Activated naive CD4-positive, alpha-beta T cell (primary cell): ENCODE measurements around the gene GPBP1L1.
"Not testable (repeated sequence)": the region's sequence is repeated elsewhere in the genome, so short reads cannot be mapped to it uniquely, and the experiment has no call there.

Experiments used
- DNase-seq, 4 experiments: peaks; one replicate each; lab custom pipeline; 2025; lab: John Stamatoyannopoulos, UW

Gene GPBP1L1

GRCh38 chr1:45640293-45640692 lies 46.0 kb downstream of the GPBP1L1 start:
- DNase-seq: no peak

GRCh38 chr1:45635211-45635610 lies 51.1 kb downstream of the GPBP1L1 start:
- DNase-seq: no peak

DNA sequence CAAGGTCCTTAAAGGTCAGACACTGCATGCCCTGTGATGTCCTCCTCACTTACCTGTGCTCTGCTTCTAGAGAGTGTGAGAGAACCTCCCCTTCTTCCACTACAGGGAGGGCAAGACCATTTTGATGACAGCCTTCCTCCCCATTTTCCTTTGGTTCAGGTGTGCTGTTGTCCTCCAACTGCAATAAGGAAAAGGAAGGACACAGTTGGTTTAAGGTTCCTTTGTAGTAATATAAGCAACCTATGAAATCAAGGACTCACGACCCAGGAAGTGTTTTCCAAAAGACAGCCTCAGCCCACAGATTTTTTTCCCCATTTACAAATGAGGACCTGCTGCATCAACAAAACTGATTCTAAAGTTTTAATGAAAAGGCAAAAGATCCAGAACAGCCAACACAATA lies 55.9 kb downstream of the GPBP1L1 start:
- no peak for DNase-seq

DNA sequence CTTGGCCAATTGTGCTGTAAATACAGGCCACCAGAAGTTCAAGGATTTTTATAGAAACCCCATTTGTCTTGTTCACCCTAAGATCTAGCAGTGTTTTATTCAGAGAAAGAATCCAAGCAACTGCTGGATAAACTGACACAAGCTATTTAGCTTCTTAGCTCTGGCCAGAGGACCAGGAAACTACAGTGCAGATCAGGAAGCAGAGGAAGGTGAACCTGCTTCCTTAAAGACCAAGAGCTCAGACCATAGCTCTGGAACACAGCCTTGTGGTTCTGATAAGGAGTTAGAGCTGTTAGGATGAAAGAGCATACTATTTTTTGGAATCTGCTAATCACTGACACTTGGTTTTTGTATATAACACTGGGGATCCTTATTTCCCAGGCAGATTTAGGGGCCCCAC lies 57.3 kb downstream of the GPBP1L1 start:
- DNase-seq: no peak

GRCh38 chr1:45623972-45624371 lies 62.4 kb downstream of the GPBP1L1 start, which contains the start of gene CCDC17:
CCDC17 (minus strand) TSS chr1:45624054; CDS start chr1:45623909, 145 bp downstream.
- no peak for DNase-seq

- no peak for DNase-seq
Measured at GRCh38 chr1:45622524-45623394, 63.6 kb downstream of the GPBP1L1 start.

- DNase-seq: no peak
Measured at GRCh38 chr1:45621895-45622523, 64.3 kb downstream of the GPBP1L1 start.

DNA sequence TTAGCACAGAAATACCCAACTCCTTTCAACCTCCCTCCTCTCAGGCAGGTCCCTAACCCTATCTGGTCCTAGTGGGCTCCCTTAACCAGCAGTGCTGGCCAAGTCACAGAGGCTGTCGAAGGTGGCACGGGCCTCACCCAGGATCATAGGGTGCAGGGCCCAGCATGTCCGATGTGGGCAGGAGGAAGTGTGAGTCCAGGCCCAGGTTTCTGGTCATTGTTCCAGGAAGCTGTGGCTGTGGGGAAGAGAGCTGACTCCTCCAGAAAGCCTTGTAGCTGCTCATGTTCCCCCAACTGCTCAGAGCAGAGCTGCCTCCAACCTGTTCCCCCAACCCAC lies 64.9 kb downstream of the GPBP1L1 start:
- DNase-seq: no peak

- no peak for DNase-seq
Measured at GRCh38 chr1:45620588-45621500, 65.5 kb downstream of the GPBP1L1 start.

DNA sequence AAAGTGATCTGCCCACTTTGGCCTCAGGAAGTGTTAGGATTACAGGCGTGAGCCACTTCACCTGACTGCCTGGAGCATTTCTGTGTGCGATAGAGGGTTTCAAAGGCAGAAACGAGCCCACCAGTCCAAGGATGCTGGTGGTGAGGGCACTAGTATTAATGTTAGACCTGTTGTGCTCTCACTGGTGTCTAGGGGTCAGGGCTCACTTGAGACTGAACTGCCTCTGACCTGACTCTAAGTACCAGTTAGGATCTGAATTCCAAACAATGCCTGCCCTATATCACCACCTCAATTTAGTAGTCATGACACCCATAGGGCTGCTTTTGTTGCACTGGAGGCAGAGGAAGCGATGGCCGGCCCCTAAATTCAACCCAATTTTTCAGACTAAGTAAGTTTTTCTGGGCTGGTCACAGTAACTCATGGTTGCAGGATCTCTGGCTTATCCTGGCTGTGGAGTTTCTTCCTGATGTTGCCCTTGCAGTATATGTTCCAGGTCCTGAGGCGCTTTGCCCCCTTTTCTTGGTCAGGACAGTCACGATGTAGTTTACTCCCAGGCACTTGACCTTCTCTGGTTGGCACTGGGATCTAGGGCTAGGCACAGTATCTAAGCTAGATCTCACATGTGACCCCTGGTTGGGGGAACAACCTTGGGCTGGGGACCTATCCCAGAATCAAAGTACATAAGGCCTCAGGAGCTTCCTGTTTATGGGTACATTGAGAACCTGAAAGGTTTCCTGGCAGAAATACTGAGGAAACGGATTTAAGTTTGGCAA lies 67.0 kb downstream of the GPBP1L1 start:
- DNase-seq: no peak

DNA sequence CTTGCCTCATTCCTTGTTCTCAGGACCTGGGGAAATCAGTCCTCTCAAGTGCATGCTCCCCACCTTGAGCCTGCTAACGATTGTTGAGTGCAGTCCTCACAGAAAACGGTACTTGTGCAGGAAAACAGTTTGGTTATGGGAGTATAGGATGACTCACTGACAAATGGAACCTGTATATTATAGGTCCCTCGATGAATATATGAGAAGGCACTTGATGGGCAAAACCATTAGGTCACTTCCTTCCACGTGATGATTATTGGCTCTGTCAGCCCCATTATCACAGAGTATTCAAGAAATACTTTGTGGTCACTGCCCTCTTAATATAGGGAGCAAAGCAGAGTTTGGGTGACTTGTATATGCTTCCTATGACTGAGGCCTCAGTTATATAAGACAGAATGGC lies 68.7 kb downstream of the GPBP1L1 start:
- DNase-seq: no peak

DNA sequence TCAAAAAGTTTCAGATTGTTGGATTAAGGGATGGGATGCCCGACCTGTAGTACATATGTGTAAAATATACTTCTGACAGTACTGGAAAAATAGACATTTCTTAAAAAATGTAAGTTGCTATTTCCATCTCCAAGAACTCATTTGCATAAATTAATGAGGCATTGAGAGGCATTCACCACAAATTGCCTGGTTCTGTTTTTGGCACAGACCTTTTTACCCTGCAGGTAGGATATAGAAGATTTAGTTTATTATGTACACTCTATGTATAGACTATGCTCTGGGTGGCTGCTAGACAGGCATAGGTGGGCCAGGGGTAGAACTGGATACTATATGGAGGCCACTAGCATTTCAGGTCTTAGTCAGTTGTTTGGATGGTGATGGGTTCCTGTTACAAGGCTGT lies 70.4 kb downstream of the GPBP1L1 start:
- no peak for DNase-seq

DNA sequence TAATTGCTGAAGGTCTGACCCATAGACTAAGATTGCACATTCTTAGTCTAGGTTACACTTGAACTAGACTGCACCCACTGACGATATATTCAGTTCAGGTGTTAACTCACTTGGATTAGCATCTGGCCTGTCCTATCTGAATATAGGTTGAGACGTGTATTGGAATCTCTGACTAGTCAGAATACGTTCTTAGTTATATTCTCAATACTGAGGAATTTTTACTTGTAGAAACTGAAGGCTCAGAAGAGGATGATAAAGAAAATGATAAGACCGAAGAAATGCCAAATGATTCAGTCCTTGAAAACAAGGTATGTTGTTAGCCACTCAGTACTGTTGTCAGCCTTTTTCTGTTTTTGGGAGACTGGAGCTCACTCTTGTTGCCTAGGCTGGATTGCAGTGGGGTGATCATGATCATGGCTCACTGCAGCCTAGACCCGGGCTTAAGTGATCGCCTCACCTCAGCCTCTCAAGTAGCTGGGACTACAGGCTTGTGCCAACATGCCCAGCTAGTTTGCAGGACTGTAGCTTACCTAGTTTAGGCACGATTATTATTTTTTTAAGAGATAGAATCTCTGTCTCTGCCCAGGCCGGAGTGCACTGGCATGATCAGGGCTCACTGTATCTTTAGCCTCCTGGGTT lies 73.3 kb downstream of the GPBP1L1 start:
- DNase-seq: no peak

DNA sequence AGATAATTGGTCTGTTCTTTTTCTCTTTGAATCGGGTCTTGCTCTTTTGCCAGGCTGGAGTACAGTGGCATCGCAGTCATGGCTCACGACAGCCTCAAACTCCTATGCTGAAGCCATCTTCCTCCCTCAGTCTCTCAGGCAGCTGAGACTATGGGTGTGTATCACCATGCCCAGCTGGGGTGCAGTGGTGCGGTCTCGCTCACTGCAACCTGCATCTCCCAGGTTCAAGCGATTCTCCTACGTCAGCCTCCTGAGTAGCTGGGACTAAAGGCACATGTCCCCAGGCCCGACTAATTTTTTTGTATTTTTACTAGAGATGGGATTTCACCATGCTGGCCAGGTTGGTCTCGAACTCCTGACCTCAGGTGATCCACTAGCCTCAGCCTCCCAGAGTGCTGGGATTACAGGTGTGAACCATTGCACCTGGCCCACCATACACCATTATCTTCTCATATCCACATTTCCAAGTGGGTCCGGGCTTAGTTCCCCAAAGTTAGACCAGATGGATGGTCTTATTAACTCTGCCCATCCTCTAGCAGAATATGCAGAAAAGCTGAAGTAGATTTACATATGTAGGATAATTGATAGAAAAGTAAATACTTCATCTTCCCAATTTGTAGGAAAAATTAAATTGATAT lies 75.6 kb downstream of the GPBP1L1 start:
- DNase-seq: no peak

DNA sequence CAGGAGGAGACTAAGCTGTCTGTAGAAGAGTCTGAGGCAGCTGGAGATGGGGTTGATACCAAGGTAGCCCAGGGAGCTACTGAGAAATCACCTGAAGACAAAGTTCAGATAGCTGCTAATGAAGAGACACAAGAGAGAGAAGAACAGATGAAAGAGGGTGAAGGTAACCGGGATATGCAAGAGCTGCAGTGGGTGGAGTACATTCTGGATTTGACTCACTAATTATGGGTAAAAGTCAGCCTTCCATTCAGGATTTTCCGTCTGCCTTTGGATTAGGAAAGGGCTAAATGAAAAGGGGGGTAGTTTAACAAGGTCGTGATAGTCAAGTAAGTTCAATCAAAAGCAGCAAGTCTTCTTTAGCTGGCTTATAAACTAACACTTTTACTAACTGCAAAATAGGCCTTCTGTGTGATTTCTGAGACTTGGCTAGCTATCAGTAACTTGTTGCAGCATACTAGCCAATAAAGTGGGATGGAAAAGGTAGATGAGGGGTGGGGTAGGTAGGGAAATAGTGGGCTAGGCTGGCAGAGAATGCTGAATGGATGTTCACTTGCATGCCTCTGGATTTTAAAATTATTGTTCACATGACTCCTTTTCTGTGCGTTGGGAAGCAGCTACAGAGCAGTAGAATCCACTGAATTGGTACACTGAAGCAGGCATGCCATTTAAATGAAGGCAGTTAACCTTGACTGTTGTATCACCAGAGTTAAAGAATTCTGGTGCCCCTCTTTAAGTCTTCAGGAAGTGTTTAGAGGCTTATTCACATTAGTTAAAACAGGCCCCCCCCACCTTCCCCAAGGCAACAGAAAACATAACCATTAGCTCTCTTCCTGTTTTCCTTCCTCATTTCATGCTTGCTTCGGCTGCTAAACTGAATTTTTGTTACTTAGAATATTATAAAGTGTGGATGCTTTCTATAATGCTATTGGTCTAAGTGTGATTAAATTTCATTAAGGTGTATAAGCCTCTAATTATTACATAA lies 77.9 kb downstream of the GPBP1L1 start:
- no peak for DNase-seq

DNA sequence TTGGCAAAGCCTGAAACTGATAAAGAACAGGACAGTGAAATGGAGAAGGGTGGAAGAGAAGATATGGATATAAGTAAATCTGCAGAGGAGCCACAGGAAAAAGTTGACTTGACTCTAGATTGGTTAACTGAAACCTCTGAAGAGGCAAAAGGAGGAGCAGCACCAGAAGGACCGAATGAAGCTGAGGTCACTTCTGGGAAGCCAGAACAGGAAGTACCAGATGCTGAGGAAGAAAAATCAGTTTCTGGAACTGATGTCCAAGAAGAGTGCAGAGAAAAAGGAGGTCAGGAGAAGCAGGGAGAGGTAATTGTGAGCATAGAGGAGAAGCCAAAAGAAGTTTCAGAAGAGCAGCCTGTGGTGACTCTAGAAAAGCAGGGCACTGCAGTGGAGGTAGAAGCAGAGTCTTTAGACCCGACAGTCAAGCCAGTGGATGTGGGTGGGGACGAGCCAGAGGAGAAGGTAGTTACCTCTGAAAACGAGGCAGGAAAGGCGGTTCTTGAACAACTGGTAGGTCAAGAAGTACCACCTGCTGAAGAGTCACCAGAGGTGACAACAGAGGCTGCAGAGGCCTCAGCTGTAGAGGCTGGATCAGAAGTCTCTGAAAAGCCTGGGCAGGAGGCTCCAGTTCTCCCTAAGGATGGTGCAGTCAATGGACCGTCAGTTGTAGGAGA lies 78.8 kb downstream of the GPBP1L1 start:
- DNase-seq: no peak

DNA sequence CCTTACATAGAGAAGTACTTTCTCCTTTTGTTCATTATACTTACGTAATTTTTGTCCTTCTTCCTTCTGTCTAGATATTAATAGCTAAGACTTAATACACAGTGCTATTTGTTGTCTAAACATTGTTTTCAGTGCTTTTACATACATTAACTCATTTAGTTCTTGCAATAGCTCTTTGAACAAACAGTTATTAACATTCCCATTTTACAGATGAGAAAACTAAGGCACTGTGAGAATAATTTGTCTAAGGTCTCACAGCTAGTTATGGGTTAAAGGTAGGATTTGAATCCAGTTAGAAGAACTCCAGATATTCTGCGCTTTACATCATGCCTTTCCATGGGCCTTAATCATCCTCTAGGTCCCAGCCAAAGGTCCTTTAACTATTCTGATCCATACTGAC lies 82.1 kb downstream of the GPBP1L1 start:
- DNase-seq: no peak

GRCh38 chr1:45596765-45597164 lies 89.6 kb downstream of the GPBP1L1 start:
- DNase-seq: not testable (repeated sequence)

DNA sequence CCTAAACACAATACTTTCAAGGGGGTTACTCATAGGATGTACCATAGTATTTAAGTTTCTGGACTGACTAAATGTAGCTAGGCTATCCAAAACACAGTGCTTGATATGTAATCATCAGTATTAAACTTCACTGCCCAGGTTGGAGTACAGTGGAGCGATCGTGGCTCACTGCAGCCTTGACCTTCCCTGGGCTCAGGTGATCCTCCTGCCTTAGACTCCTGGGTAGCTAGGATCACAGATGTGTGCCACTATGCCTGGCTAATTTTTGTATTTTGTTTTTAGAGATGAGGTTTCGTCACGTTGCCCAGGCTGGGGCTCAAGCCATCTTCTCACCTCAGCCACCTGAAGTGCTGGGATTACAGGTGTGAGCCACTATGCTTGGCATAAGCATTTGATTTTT lies 91.9 kb downstream of the GPBP1L1 start:
- no peak for DNase-seq
